Measurements from ENCODE around the gene C5AR1. TPM values are rescaled to one million over a fixed set of nuclear protein-coding genes. Genes with fewer than 3 reads are reported as not detected.

The C5AR1 gene
- total RNA-seq, 2 experiments from 2014 or later = 1.1 TPM; not detected in 1

GRCh38 chr19:47264629-47265028 lies 45.0 kb upstream of the C5AR1 start:
- TF ChIP-seq CTCF (conservative IDR thresholded peaks at IDR 0.05; ENCODE audit: low read length) (no peak), EZH2phosphoT487 (IDR thresholded peaks at IDR 0.05; ENCODE audit: borderline replicate concordance, low read depth, low read length) (no peak)
- DNase-seq (ENCODE audit: low spot score) = no peak
- no peaks in the 10 kb centered on the region for H3K9me2 ChIP-seq (ENCODE audit: insufficient read depth, low read length)
- no peaks in the 10 kb centered on the region for H3K79me2 ChIP-seq (ENCODE audit: insufficient read depth, low read depth, low read length)
- H2AFZ ChIP-seq (ENCODE audit: low read length) = no peak overlapping the region
- H3K4me1 ChIP-seq (ENCODE audit: insufficient read depth, low read length, poor library complexity, severe bottlenecking) = peaks cover 10% of the 10 kb centered on the region
- CTCF ChIA-PET (ENCODE audit: unreplicated experiment) = no interaction called here
- intact Hi-C loops (cut with micrococcal nuclease; ENCODE audit: unreplicated experiment) = no loop called here
- no peak overlapping the region for H3K4me3 ChIP-seq (ENCODE audit: low read depth, low read length, poor library complexity, severe bottlenecking)
- no peaks in the 10 kb centered on the region for H3K9me3 ChIP-seq (ENCODE audit: low read length)
- peaks cover 66% of the 10 kb centered on the region for H3K36me3 ChIP-seq (ENCODE audit: insufficient read depth, low read length)
- no TSS peak for BruUV-seq (replicated peaks)
- POLR2A ChIA-PET = no interaction called here
- H4K20me1 ChIP-seq (ENCODE audit: insufficient read depth, low read length) = no peaks in the 10 kb centered on the region
- no peak overlapping the region for H3K4me2 ChIP-seq (ENCODE audit: low read length)
- H3K27ac ChIP-seq (ENCODE audit: low read depth, low read length, poor library complexity, severe bottlenecking) = no peak overlapping the region

- Histone ChIP-seq H3K9me2 (ENCODE audit: insufficient read depth, low read length) (no peaks in the 10 kb centered on the region), H3K79me2 (ENCODE audit: insufficient read depth, low read depth, low read length) (no peaks in the 10 kb centered on the region), H3K36me3 (ENCODE audit: insufficient read depth, low read length) (peaks cover 62% of the 10 kb centered on the region), H2AFZ (ENCODE audit: low read length) (no peak overlapping the region), H3K9me3 (ENCODE audit: low read length) (no peaks in the 10 kb centered on the region), H3K27ac (ENCODE audit: low read depth, low read length, poor library complexity, severe bottlenecking) (no peak overlapping the region), H4K20me1 (ENCODE audit: insufficient read depth, low read length) (no peaks in the 10 kb centered on the region), H3K4me3 (ENCODE audit: low read depth, low read length, poor library complexity, severe bottlenecking) (no peak overlapping the region), H3K4me1 (ENCODE audit: insufficient read depth, low read length, poor library complexity, severe bottlenecking) (peaks cover 10% of the 10 kb centered on the region), H3K4me2 (ENCODE audit: low read length) (no peak overlapping the region)
- intact Hi-C loops (cut with micrococcal nuclease; ENCODE audit: unreplicated experiment) = no loop called here
- CTCF ChIA-PET (ENCODE audit: unreplicated experiment) = no interaction called here
- BruUV-seq (replicated peaks) = no TSS peak
- DNase-seq (ENCODE audit: low spot score) = no peak
- TF ChIP-seq CTCF (conservative IDR thresholded peaks at IDR 0.05; ENCODE audit: low read length) (no peak), EZH2phosphoT487 (IDR thresholded peaks at IDR 0.05; ENCODE audit: borderline replicate concordance, low read depth, low read length) (no peak)
- POLR2A ChIA-PET = no interaction called here
Measured at GRCh38 chr19:47266401-47266941, 43.2 kb upstream of the C5AR1 start.

- H3K79me2 ChIP-seq (ENCODE audit: insufficient read depth, low read depth, low read length) = no peaks in the 10 kb centered on the region
- ChIA-PET POLR2A (no interaction called here), CTCF (ENCODE audit: unreplicated experiment) (no interaction called here)
- H3K36me3 ChIP-seq (ENCODE audit: insufficient read depth, low read length) = peaks cover 61% of the 10 kb centered on the region
- no peak overlapping the region for H3K4me2 ChIP-seq (ENCODE audit: low read length)
- H3K27ac ChIP-seq (ENCODE audit: low read depth, low read length, poor library complexity, severe bottlenecking) = no peak overlapping the region
- H2AFZ ChIP-seq (ENCODE audit: low read length) = no peak overlapping the region
- H3K9me3 ChIP-seq (ENCODE audit: low read length) = no peaks in the 10 kb centered on the region
- DNase-seq (ENCODE audit: low spot score) = no peak
- H4K20me1 ChIP-seq (ENCODE audit: insufficient read depth, low read length) = no peaks in the 10 kb centered on the region
- TF ChIP-seq CTCF (conservative IDR thresholded peaks at IDR 0.05; ENCODE audit: low read length) (no peak), EZH2phosphoT487 (IDR thresholded peaks at IDR 0.05; ENCODE audit: borderline replicate concordance, low read depth, low read length) (no peak)
- no peak overlapping the region for H3K4me3 ChIP-seq (ENCODE audit: low read depth, low read length, poor library complexity, severe bottlenecking)
- H3K9me2 ChIP-seq (ENCODE audit: insufficient read depth, low read length) = no peaks in the 10 kb centered on the region
- H3K4me1 ChIP-seq (ENCODE audit: insufficient read depth, low read length, poor library complexity, severe bottlenecking) = peaks cover 8% of the 10 kb centered on the region
- no TSS peak for BruUV-seq (replicated peaks)
- intact Hi-C loops (cut with micrococcal nuclease; ENCODE audit: unreplicated experiment) = no loop called here
Measured at GRCh38 chr19:47267350-47267759, 42.3 kb upstream of the C5AR1 start.
